SK-N-SH (cell line): ENCODE data around the gene TEP1. TPM values are rescaled to one million over a fixed set of nuclear protein-coding genes. Genes with fewer than 3 reads are reported as not detected.
A peak's percentile ranks its signal among the peaks of the same experiment; 100 is the strongest.

Source experiments
- CTCF ChIA-PET: fragments of 300-600, 350-600 bp; formaldehyde crosslinking; extraction: SDS; loops from one replicate; lab custom pipeline; 2021; lab: Yijun Ruan, JAX
- POLR2A ChIA-PET: fragments of 350-600 bp; sonication (Branson Sonifier 250); formaldehyde crosslinking; extraction: SDS; loops from one replicate; lab custom pipeline; 2020; ENCODE audit warnings: antibody characterized with exemption, inconsistent platforms; lab: Yijun Ruan, JAX
- DNase-seq: peaks from one replicate; pipeline ENCODE4 v3.0.0; 2012
- H2AFZ ChIP-seq: fragments of 200-600 bp; sonication (generic); 2 replicates; pipeline ENCODE4 v1.8.1; 2016; ENCODE audit warnings: antibody characterized with exemption, mild to moderate bottlenecking, low read depth
- H3F3A ChIP-seq: fragments of 200-600 bp; sonication (generic); replicated peaks from 2 replicates; pipeline ENCODE3; 2016; ENCODE audit warnings: antibody characterized with exemption, mild to moderate bottlenecking; ENCODE audit not compliant: insufficient read depth
- H3K27ac ChIP-seq, 2 experiments: fragments of 200-500 bp in 1 of 2; fragments of 200-600 bp in 1 of 2; sonication (Bioruptor generic) in 1 of 2; sonication (generic), shearing (Covaris generic) in 1 of 2; 2 replicates each; pipeline versions ENCODE4 v1.5.1 to v1.6.1; 2014 to 2016; ENCODE audit warnings: low read depth in 2 of 2, inconsistent platforms in 1 of 2, low read length in 1 of 2, mild to moderate bottlenecking in 1 of 2, mixed read lengths in 1 of 2
- H3K27me3 ChIP-seq: fragments of 200-600 bp; sonication (generic), shearing (Covaris generic); 2 replicates; pipeline ENCODE4 v1.6.1; 2016; ENCODE audit warnings: mixed run types; ENCODE audit not compliant: insufficient read depth
- H3K36me3 ChIP-seq, 2 experiments: fragments of 200-500 bp in 1 of 2; fragments of 200-600 bp in 1 of 2; sonication (Bioruptor generic) in 1 of 2; sonication (generic) in 1 of 2; replicated peaks in 1 of 2; 2 replicates each; pipeline versions ENCODE3 to v1.5.1; 2014 to 2016; ENCODE audit warnings: low read length in 1 of 2, mild to moderate bottlenecking in 1 of 2; ENCODE audit not compliant: insufficient read depth in 2 of 2, control insufficient read depth in 1 of 2
- H3K4me1 ChIP-seq, 2 experiments: fragments of 200-500 bp in 1 of 2; fragments of 200-600 bp in 1 of 2; sonication (Bioruptor generic) in 1 of 2; sonication (generic), shearing (Covaris generic) in 1 of 2; 2 replicates each; pipeline versions ENCODE4 v1.5.1 to v1.6.1; 2014 to 2016; ENCODE audit warnings: low read depth in 1 of 2, low read length in 1 of 2, mixed run types in 1 of 2; ENCODE audit not compliant: insufficient read depth in 2 of 2, control insufficient read depth in 1 of 2
- H3K4me2 ChIP-seq: fragments of 200-600 bp; sonication (generic), shearing (Covaris generic); 2 replicates; pipeline ENCODE4 v1.6.1; 2017; ENCODE audit warnings: mixed run types
- H3K4me3 ChIP-seq, 2 experiments: fragments of 200-500 bp in 1 of 2; fragments of 200-600 bp in 1 of 2; sonication (Bioruptor generic) in 1 of 2; sonication (generic), shearing (Covaris generic) in 1 of 2; 2 replicates each; pipeline versions ENCODE4 v1.5.1 to v1.8.1; 2014 to 2016; ENCODE audit warnings: low read depth in 2 of 2, inconsistent platforms in 1 of 2, low read length in 1 of 2, mild to moderate bottlenecking in 1 of 2, mixed read lengths in 1 of 2, moderate library complexity in 1 of 2
- H3K79me2 ChIP-seq: fragments of 200-600 bp; sonication (generic); 2 replicates; pipeline ENCODE4 v1.8.1; 2017; ENCODE audit warnings: mild to moderate bottlenecking; ENCODE audit not compliant: insufficient read depth
- H3K9ac ChIP-seq: fragments of 200-600 bp; sonication (generic); 2 replicates; pipeline ENCODE4 v1.6.1; 2017; ENCODE audit warnings: mixed run types
- H3K9me2 ChIP-seq: fragments of 200-600 bp; sonication (generic); 2 replicates; pipeline ENCODE4 v1.6.1; 2017; ENCODE audit warnings: mixed run types
- H3K9me3 ChIP-seq: fragments of 200-600 bp; sonication (generic); 2 replicates; pipeline ENCODE4 v1.6.1; 2017; ENCODE audit warnings: mixed run types, mild to moderate bottlenecking, moderate library complexity
- H4K20me1 ChIP-seq: fragments of 200-600 bp; sonication (generic); 2 replicates; pipeline ENCODE4 v1.6.1; 2017; ENCODE audit warnings: mild to moderate bottlenecking, mixed run types; ENCODE audit not compliant: insufficient read depth
- CTCF ChIP-seq: fragments of 200-600 bp; sonication (generic); IDR thresholded peaks from 2 replicates; pipeline ENCODE4 v1.6.1; 2017; ENCODE audit warnings: antibody characterized with exemption, mild to moderate bottlenecking, moderate library complexity
- EZH2phosphoT487 ChIP-seq: fragments of 200-600 bp; sonication (generic); IDR thresholded peaks from 2 replicates; pipeline ENCODE4 v1.6.1; 2017; ENCODE audit warnings: low read depth, mixed run types, mild to moderate bottlenecking, antibody characterized with exemption, moderate library complexity, borderline replicate concordance
- FOXJ3 ChIP-seq: sonication (generic); formaldehyde crosslinking; IDR thresholded peaks from 2 replicates; pipeline ENCODE4 v1.5.1; 2020; ENCODE audit warnings: mild to moderate bottlenecking, missing genetic modification reagents
- GABPA ChIP-seq: IDR thresholded peaks from 2 replicates; pipeline ENCODE4 v1.4.0; 2012; ENCODE audit warnings: low read depth, mild to moderate bottlenecking
- IRF3 ChIP-seq: fragments of 150-350 bp; IDR thresholded peaks from 2 replicates; pipeline ENCODE4 v1.6.1; 2016; ENCODE audit warnings: mild to moderate bottlenecking, low read depth, low read length
- JUND ChIP-seq: IDR thresholded peaks from 2 replicates; pipeline ENCODE4 v1.4.0; 2012
- MAX ChIP-seq: IDR thresholded peaks from 2 replicates; pipeline ENCODE4 v1.4.0; 2012; ENCODE audit warnings: low read depth
- MEF2A ChIP-seq: IDR thresholded peaks from 2 replicates; pipeline ENCODE4 v1.4.0; 2012; ENCODE audit warnings: low read depth, borderline replicate concordance
- NRF1 ChIP-seq: IDR thresholded peaks from 2 replicates; pipeline ENCODE4 v1.6.1; 2012; ENCODE audit warnings: low read depth, mild to moderate bottlenecking, low read length
- PBX3 ChIP-seq: IDR thresholded peaks from 2 replicates; pipeline ENCODE4; 2012
- RCOR1 ChIP-seq: fragments of 150-350 bp; IDR thresholded peaks from 2 replicates; pipeline ENCODE4 v1.6.1; 2017; ENCODE audit warnings: antibody characterized with exemption, low read length
- RFX5 ChIP-seq: IDR thresholded peaks from 2 replicates; pipeline ENCODE4 v1.6.1; 2012; ENCODE audit warnings: mild to moderate bottlenecking, improper control_type of control experiment, low read length
- RXRA ChIP-seq: IDR thresholded peaks from 2 replicates; pipeline ENCODE4 v1.4.0; 2012; ENCODE audit warnings: low read depth, mild to moderate bottlenecking, borderline replicate concordance
- SIN3A ChIP-seq: IDR thresholded peaks from 2 replicates; pipeline ENCODE4 v1.6.1; 2012; ENCODE audit warnings: low read depth, mild to moderate bottlenecking, low read length, moderate library complexity, borderline replicate concordance
- SMC3 ChIP-seq: IDR thresholded peaks from 2 replicates; pipeline ENCODE4 v1.6.1; 2012; ENCODE audit warnings: low read depth, low read length, improper control_type of control experiment
- TAF1 ChIP-seq: IDR thresholded peaks from 2 replicates; pipeline ENCODE4 v1.6.1; 2012; ENCODE audit warnings: low read depth, mild to moderate bottlenecking, low read length, moderate library complexity, borderline replicate concordance
- TCF12 ChIP-seq: IDR thresholded peaks from 2 replicates; pipeline ENCODE4 v1.4.0; 2012
- TEAD4 ChIP-seq: IDR thresholded peaks from 2 replicates; pipeline ENCODE4 v1.4.0; 2012; ENCODE audit warnings: mild to moderate bottlenecking, borderline replicate concordance; ENCODE audit not compliant: insufficient read depth
- USF2 ChIP-seq: fragments of 150-350 bp; IDR thresholded peaks from 2 replicates; pipeline ENCODE4 v1.6.1; 2017; ENCODE audit warnings: antibody characterized with exemption, low read length, low read depth, borderline replicate concordance
- YY1 ChIP-seq: IDR thresholded peaks from 2 replicates; pipeline ENCODE4 v1.4.0; 2012; ENCODE audit warnings: low read depth, mild to moderate bottlenecking
- whole genome bisulfite sequencing: methylation state at CpG from one replicate; pipeline ENCODE4 v1.1.6; 2017; ENCODE audit warnings: low lambda C conversion rate; 5-methylcytosine and 5-hydroxymethylcytosine counted together
- polyA plus RNA-seq, 3 experiments: library from polyadenylated mRNA; depleted of rRNA; stranded (reverse); fragments of >200 nt; gene quantifications; 2 replicates each; pipeline ENCODE4 v1.2.3, GENCODE V29; 2012
- TF ChIP-seq, protein P1 (sequence below): IDR thresholded peaks from 2 replicates; pipeline ENCODE4 v1.4.0; 2012; ENCODE audit warnings: low read depth, borderline replicate concordance

The TEP1 gene
- polyA plus RNA-seq, 1 of the 3 experiments (the other 2 are of a cell fraction): 12.1 TPM

- TF ChIP-seq EZH2phosphoT487: no peak
- peak; percentile 90 for TF ChIP-seq TEAD4
- TF ChIP-seq YY1: peak; percentile 89
- TF ChIP-seq RCOR1: peak; percentile 32
- TF ChIP-seq TCF12: peak; percentile 41; the same call in 1 of the 2 replicates
- TF ChIP-seq SMC3: no peak
- peak; percentile 98 for TF ChIP-seq SIN3A
- TF ChIP-seq MAX: peak; percentile 45
- no peak for TF ChIP-seq USF2
- peak; percentile 79 for TF ChIP-seq NRF1
- TF ChIP-seq MEF2A: no peak
- peak; percentile 27; the same call in 1 of the 2 replicates for TF ChIP-seq JUND
These were observed 70.0 kb downstream of the TEP1 start, which contains the start of gene PARP2 (continued) for GRCh38 chr14:20343092-20343861.

GRCh38 chr14:20341646-20342045, 71.7 kb downstream of the TEP1 start:
- Histone ChIP-seq H3K4me3 (peak overlapping the region; percentile 70 to 99), H3K36me3 (peaks cover 7 to 8% of the 10 kb centered on the region in 2 experiments), H3K27ac (peak overlapping the region; percentile 60 to 95; a peak in 3 of 4 replicates), H3K4me1 (no peaks in the 10 kb centered on the region), H4K20me1 (no peaks in the 10 kb centered on the region), H3F3A (peaks cover 19% of the 10 kb centered on the region), H3K79me2 (peaks cover 20% of the 10 kb centered on the region), H2AFZ (peak overlapping the region; percentile 100; the same call in 1 of the 2 replicates), H3K4me2 (peak overlapping the region; percentile 77), H3K27me3 (no peaks in the 10 kb centered on the region), H3K9me2 (no peaks in the 10 kb centered on the region), H3K9ac (peak overlapping the region; percentile 83; the same call in 1 of the 2 replicates), H3K9me3 (no peaks in the 10 kb centered on the region)
- POLR2A ChIA-PET: no interaction called here
- TF ChIP-seq MAX (no peak), JUND (no peak), PBX3 (no peak), GABPA (no peak), TAF1 (no peak), USF2 (no peak), TCF12 (no peak), CTCF (no peak), IRF3 (no peak), NRF1 (no peak), RFX5 (no peak), MEF2A (no peak), FOXJ3 (CRISPR knock-in tag) (no peak), RXRA (no peak), SIN3A (no peak), YY1 (no peak)
- TF ChIP-seq, protein P1, sequence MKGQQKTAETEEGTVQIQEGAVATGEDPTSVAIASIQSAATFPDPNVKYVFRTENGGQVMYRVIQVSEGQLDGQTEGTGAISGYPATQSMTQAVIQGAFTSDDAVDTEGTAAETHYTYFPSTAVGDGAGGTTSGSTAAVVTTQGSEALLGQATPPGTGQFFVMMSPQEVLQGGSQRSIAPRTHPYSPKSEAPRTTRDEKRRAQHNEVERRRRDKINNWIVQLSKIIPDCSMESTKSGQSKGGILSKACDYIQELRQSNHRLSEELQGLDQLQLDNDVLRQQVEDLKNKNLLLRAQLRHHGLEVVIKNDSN: no peak
- 47% methylated on average over 2 of the region's 2 CpGs for WGBS
- DNase-seq: no peak
- CTCF ChIA-PET: interaction anchor here (0.9 to 4.9 kb wide), 5 partner anchors 9 to 268 kb away, joined by 3 to 30 read pairs (median 4); no protein-coding TSS in a partner anchor
